GM12801 (cell line): ENCODE data around the gene GPR39.

Experiments used
- CTCF ChIP-seq: IDR thresholded peaks from one replicate; pipeline ENCODE4 v1.5.1; 2011; ENCODE audit warnings: control low read depth; ENCODE audit not compliant: insufficient read length; ENCODE audit errors: extremely low read depth

Gene GPR39

DNA sequence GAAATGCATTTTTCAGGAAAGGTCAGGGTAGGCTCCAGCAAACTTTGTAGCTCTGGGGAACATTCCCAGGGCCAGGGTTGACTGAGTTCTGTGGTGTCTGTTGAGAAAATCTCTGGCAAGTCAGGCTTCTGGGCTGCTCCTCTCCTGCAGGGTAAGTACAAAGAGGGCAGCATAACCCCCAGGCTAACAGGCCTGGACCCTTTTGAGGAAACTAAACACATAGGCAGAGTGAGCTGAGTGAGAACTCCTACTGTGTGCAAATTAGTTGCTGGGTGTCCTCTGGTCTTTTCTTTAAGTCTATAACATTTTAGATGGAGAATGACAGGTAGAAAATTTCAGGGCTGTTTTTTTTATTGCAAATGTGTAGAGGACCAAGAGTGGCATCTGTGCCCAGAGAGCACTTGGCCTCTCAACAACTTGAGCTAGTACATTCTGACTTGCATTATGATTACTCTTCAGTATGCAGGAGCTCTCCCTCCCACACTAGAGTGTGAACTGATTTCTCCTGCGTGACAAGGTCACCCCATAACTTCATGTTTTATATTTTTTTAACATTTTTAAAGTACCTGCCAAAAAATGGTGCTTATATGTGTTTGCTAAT, 49.9 kb downstream of the GPR39 start:
- no peak for TF ChIP-seq CTCF

DNA sequence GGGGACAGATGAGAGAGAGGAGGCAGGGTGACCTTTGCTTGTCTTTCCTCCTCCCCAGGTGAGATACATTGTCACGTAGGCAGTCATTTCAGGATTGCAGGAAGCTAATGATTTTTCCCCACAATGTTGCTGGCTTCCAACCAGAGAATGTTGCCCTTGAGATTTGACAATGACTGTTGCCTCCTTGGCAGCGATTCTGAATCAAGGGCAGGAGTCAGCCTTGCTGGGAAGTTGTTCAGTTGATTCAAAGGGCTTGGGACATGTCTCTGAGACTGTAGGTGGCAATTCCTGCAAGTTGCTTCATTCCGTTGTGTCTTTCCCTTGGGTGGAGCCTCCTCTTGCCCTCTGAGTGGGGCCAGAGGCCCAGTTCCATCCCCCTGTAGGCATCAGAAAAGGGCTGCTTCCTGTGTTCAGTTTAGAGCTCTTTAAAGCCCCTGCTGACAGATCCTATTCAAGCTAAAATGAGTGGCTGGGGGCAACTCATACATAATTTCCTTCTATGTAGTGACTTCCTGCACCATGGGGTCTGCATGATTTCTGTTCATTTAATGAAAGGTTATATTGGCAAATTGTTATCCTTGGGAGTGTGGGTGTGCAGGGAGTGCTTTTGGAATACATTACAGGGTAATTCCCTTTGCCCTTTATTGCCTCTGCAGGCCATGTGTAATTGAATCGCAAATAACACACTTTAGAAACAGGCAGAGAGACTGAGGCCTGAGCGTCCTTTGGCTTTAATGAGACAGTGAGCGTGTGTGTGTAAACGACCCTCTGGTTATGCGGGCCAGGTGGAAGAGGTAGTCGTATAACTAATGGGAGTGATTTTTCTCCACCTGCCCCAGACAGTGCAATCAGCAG, 52.4 kb downstream of the GPR39 start:
- no peak for TF ChIP-seq CTCF

DNA sequence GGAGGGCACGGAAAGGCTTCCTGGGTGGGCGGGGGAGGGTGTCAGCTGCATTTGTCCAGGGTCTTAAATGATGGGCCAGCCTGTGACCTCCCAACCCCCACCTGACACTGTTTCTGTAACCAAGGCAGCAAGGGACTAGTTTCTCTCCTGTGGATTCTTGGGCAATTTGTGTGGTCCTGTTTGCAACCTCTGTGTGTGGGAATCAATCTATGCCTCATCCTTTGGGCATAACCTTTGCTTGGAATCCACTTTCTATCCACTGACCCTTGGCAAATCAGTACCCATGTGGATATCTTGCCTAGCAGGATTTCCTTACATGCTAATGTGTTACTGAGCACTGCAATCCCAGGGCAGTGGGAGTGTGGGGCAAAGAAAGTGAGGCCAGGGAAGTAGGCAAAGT, 54.1 kb downstream of the GPR39 start:
- TF ChIP-seq CTCF, result no peak

GRCh38 chr2:132473174-132473883, 56.7 kb downstream of the GPR39 start:
- no peak for TF ChIP-seq CTCF

GRCh38 chr2:132475615-132476014, 59.0 kb downstream of the GPR39 start:
- no peak for TF ChIP-seq CTCF

GRCh38 chr2:132477436-132477835, 60.8 kb downstream of the GPR39 start:
- TF ChIP-seq CTCF, result no peak

DNA sequence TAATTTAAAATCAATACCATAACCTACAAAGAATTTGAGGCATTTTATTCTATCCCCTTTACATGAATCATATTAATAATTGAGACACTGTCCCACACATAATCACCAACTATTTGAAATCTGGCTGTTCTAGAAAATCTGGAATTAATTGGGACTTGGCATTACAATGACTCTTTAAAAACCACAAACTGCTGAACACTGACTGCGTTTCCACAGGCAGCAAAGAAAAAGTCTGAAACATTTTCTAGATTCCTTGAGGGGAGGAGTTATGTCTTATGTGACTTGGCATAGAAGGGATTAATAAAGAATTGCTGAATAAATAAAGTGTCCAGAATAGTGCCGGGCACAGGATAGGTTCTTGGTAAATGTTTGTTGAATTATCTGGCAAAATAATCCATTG, 61.4 kb downstream of the GPR39 start:
- TF ChIP-seq CTCF, result no peak
